Neural cell (in vitro differentiated cells): Measurements from ENCODE around the gene TBXA2R. TPM values are rescaled to one million over a fixed set of nuclear protein-coding genes. Genes with fewer than 3 reads are reported as not detected.

Source experiments
- H2AFZ ChIP-seq: fragments of 200-600, 300-800 bp; sonication (generic), shearing (Covaris generic); 2 replicates; pipeline ENCODE4 v1.6.0; 2014; ENCODE audit warnings: low read depth, mild to moderate bottlenecking, antibody characterized with exemption, low read length, moderate library complexity
- H3F3A ChIP-seq: fragments of 200-600 bp; shearing (Covaris generic); 2 replicates; pipeline ENCODE4 v1.6.1; 2016; ENCODE audit warnings: mild to moderate bottlenecking, moderate library complexity, mixed read lengths, antibody characterized with exemption, low read length; ENCODE audit not compliant: insufficient read depth, poor library complexity, severe bottlenecking
- H3K27ac ChIP-seq: fragments of 200-600, 300-800 bp; sonication (generic), shearing (Covaris generic); 2 replicates; pipeline ENCODE4 v1.5.1; 2014; ENCODE audit warnings: mild to moderate bottlenecking, low read length, moderate library complexity
- H3K27me3 ChIP-seq: fragments of 300-800, 200-600 bp; sonication (generic), shearing (Covaris generic); 2 replicates; pipeline ENCODE4 v1.6.0; 2014; ENCODE audit warnings: mild to moderate bottlenecking, low read depth, low read length, moderate library complexity; ENCODE audit not compliant: insufficient read depth
- H3K36me3 ChIP-seq: fragments of 300-800, 200-600 bp; sonication (generic), shearing (Covaris generic); 2 replicates; pipeline ENCODE4 v1.5.1; 2014; ENCODE audit warnings: mild to moderate bottlenecking, antibody characterized with exemption, low read length, moderate library complexity; ENCODE audit not compliant: insufficient read depth
- H3K4me2 ChIP-seq: fragments of 300-800, 200-600 bp; sonication (generic), shearing (Covaris generic); 2 replicates; pipeline ENCODE4 v1.6.0; 2014; ENCODE audit warnings: mild to moderate bottlenecking, low read length
- H3K4me3 ChIP-seq: fragments of 300-800, 200-600 bp; sonication (generic), shearing (Covaris generic); 2 replicates; pipeline ENCODE4 v1.5.1; 2014; ENCODE audit warnings: mild to moderate bottlenecking, low read length, moderate library complexity
- H3K79me2 ChIP-seq: fragments of 200-600 bp; shearing (Covaris generic); replicated peaks from 2 replicates; pipeline ENCODE4 v1.6.0; 2014; ENCODE audit warnings: mild to moderate bottlenecking, low read length, moderate library complexity; ENCODE audit not compliant: insufficient read depth
- H3K9ac ChIP-seq: fragments of 300-800, 200-600 bp; sonication (generic), shearing (Covaris generic); 2 replicates; pipeline ENCODE4 v1.6.1; 2016; ENCODE audit warnings: mild to moderate bottlenecking, low read length, mixed read lengths
- H3K9me2 ChIP-seq: fragments of 200-600 bp; shearing (Covaris generic); 2 replicates; pipeline ENCODE4 v1.6.1; 2016; ENCODE audit warnings: mild to moderate bottlenecking, low read length, mixed read lengths; ENCODE audit not compliant: insufficient read depth
- H3K9me3 ChIP-seq: fragments of 200-600, 300-800 bp; sonication (generic), shearing (Covaris generic); 2 replicates; pipeline ENCODE4 v1.6.1; 2016; ENCODE audit warnings: mild to moderate bottlenecking, mixed run types, low read length, moderate library complexity, mixed read lengths
- H4K20me1 ChIP-seq: fragments of 200-600 bp; shearing (Covaris generic); 2 replicates; pipeline ENCODE4 v1.6.1; 2016; ENCODE audit warnings: mild to moderate bottlenecking, mixed run types; ENCODE audit not compliant: insufficient read depth
- EP300 ChIP-seq: fragments of 450-650 bp; conservative IDR thresholded peaks from 2 replicates; pipeline ENCODE4 v1.6.1; 2014; ENCODE audit warnings: antibody characterized with exemption, mild to moderate bottlenecking, moderate library complexity; ENCODE audit not compliant: poor library complexity, severe bottlenecking
- EZH2 ChIP-seq: fragments of 200-600, 300-800 bp; shearing (Covaris generic), sonication (generic); IDR thresholded peaks from 2 replicates; pipeline ENCODE4 v1.6.1; 2014; ENCODE audit warnings: antibody characterized with exemption, low read length, borderline replicate concordance, mild to moderate bottlenecking; ENCODE audit not compliant: insufficient read depth, poor library complexity, severe bottlenecking
- MXI1 ChIP-seq: fragments of 450-650 bp; conservative IDR thresholded peaks from 2 replicates; pipeline ENCODE4 v1.6.1; 2014; ENCODE audit warnings: antibody characterized with exemption, mild to moderate bottlenecking; ENCODE audit not compliant: poor library complexity, severe bottlenecking
- POLR2AphosphoS5 ChIP-seq: IDR thresholded peaks from 2 replicates; pipeline ENCODE4 v1.6.1; 2012
- RAD21 ChIP-seq: fragments of 450-650 bp; conservative IDR thresholded peaks from 2 replicates; pipeline ENCODE4 v1.6.1; 2014; ENCODE audit warnings: antibody characterized with exemption, mild to moderate bottlenecking, moderate library complexity
- REST ChIP-seq: IDR thresholded peaks from 2 replicates; pipeline ENCODE4 v1.6.1; 2012; ENCODE audit warnings: borderline replicate concordance
- SMC3 ChIP-seq: fragments of 450-650 bp; conservative IDR thresholded peaks from 2 replicates; pipeline ENCODE4 v1.6.1; 2014; ENCODE audit warnings: antibody characterized with exemption, mild to moderate bottlenecking, moderate library complexity; ENCODE audit not compliant: poor library complexity
- TAF1 ChIP-seq: IDR thresholded peaks from 2 replicates; pipeline ENCODE4 v1.6.1; 2012; ENCODE audit warnings: low read depth
- polyA plus RNA-seq: library from polyadenylated mRNA; depleted of rRNA; stranded (reverse); fragments of >200 nt; gene quantifications from 2 replicates; pipeline ENCODE4 v1.2.3, GENCODE V29; 2014
- TF ChIP-seq, protein P1 (sequence below): fragments of 450-650 bp; IDR thresholded peaks from 2 replicates; pipeline ENCODE4 v1.5.1; 2014; ENCODE audit warnings: antibody characterized with exemption, mild to moderate bottlenecking, moderate library complexity; ENCODE audit not compliant: poor library complexity, severe bottlenecking

TBXA2R gene
- polyA plus RNA-seq, 1 donor from 2014 or later = not detected

- TF ChIP-seq SMC3 (no peak), EZH2 (no peak), MXI1 (no peak), EP300 (no peak), POLR2AphosphoS5 (no peak), REST (no peak), TAF1 (no peak), RAD21 (no peak)
- TF ChIP-seq, protein P1, sequence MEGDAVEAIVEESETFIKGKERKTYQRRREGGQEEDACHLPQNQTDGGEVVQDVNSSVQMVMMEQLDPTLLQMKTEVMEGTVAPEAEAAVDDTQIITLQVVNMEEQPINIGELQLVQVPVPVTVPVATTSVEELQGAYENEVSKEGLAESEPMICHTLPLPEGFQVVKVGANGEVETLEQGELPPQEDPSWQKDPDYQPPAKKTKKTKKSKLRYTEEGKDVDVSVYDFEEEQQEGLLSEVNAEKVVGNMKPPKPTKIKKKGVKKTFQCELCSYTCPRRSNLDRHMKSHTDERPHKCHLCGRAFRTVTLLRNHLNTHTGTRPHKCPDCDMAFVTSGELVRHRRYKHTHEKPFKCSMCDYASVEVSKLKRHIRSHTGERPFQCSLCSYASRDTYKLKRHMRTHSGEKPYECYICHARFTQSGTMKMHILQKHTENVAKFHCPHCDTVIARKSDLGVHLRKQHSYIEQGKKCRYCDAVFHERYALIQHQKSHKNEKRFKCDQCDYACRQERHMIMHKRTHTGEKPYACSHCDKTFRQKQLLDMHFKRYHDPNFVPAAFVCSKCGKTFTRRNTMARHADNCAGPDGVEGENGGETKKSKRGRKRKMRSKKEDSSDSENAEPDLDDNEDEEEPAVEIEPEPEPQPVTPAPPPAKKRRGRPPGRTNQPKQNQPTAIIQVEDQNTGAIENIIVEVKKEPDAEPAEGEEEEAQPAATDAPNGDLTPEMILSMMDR = no peak
- Histone ChIP-seq H3K9ac (no peak overlapping the region), H2AFZ (no peak overlapping the region), H3K27me3 (no peaks in the 10 kb centered on the region), H3K4me2 (no peak overlapping the region), H3K79me2 (no peaks in the 10 kb centered on the region), H3K27ac (no peak overlapping the region), H3K36me3 (no peaks in the 10 kb centered on the region), H4K20me1 (no peaks in the 10 kb centered on the region), H3F3A (no peaks in the 10 kb centered on the region), H3K9me3 (no peaks in the 10 kb centered on the region), H3K9me2 (no peaks in the 10 kb centered on the region), H3K4me3 (peak overlapping the region; percentile 82)
These were observed 50.8 kb downstream of the TBXA2R start for GRCh38 chr19:3555653-3556422.

DNA sequence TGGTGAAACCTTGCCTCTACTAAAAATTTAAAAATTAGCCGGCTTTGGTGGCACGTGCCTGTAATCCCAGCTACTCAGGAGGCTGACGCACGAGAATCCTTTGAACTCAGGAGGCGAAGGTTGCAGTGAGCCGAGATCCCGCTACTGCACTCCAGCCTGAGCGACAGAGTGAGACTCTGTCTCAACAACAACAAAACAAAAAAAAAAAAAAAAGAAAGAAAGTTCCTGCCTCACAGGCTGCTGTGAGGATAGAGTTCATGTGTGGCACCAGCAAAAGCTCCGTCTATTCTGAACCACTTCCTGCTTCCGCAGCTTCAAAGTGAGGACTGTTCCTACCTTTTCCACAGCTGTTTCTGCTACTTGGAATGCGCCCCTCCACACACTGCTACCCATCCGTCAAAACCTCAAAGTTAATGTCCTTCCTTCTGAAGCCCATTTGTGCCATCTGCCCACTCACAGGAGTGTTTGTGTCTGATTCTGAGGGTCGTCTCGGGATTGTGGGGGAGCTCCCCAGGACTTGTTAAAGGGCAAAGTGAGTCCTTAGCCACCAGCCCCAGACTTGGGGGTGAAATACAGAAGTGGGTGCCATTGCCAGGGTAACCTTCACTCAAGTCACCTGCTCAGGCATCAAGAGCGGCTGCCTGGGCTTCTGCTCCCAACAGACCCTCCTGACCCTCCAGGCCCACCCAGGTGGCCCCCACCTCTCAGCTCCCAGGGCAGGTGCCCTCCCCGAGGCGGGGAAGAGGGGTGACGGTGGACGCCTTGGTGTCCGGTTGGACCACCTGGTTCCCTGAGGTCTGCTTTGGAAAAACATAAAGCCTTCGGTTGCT is 52.2 kb downstream of the TBXA2R start:
- Histone ChIP-seq H4K20me1 (no peaks in the 10 kb centered on the region), H3K27ac (no peak overlapping the region), H3K27me3 (no peaks in the 10 kb centered on the region), H3K9ac (no peak overlapping the region), H2AFZ (no peak overlapping the region), H3K4me3 (no peak overlapping the region), H3F3A (no peaks in the 10 kb centered on the region), H3K9me2 (no peaks in the 10 kb centered on the region), H3K79me2 (no peaks in the 10 kb centered on the region), H3K4me2 (no peak overlapping the region), H3K36me3 (no peaks in the 10 kb centered on the region), H3K9me3 (no peaks in the 10 kb centered on the region)
- TF ChIP-seq MXI1 (no peak), SMC3 (no peak), EP300 (no peak), TAF1 (no peak), EZH2 (no peak), REST (no peak), POLR2AphosphoS5 (no peak), RAD21 (no peak)
- TF ChIP-seq, protein P1 = no peak
